Karpas-422 (cell line): ENCODE data around the gene OTOP1. TPM values are rescaled to one million over a fixed set of nuclear protein-coding genes. Genes with fewer than 3 reads are reported as not detected.
"Not testable (repeated sequence)": the region's sequence is repeated elsewhere in the genome, so short reads cannot be mapped to it uniquely, and the experiment has no call there.

ENCODE experiments used
- DNase-seq: peaks from one replicate; pipeline ENCODE4 v3.0.0-alpha.2; 2015
- H2AFZ ChIP-seq: fragments of 200-600 bp; sonication (generic); 2 replicates; pipeline ENCODE4 v1.6.1; 2014; ENCODE audit warnings: antibody characterized with exemption, low read length, mixed read lengths
- H3K27ac ChIP-seq: fragments of 200-600 bp; sonication (generic); 2 replicates; pipeline ENCODE4 v1.5.1; 2014; ENCODE audit warnings: mild to moderate bottlenecking, low read length, moderate library complexity
- H3K27me3 ChIP-seq: fragments of 200-600 bp; sonication (generic); 2 replicates; pipeline ENCODE4 v1.6.1; 2014; ENCODE audit warnings: low read length, mixed read lengths
- H3K36me3 ChIP-seq: fragments of 200-600 bp; sonication (generic); 2 replicates; pipeline ENCODE4 v1.6.1; 2014; ENCODE audit warnings: low read length, mixed read lengths; ENCODE audit not compliant: insufficient read depth
- H3K4me1 ChIP-seq: fragments of 200-600 bp; sonication (generic); 2 replicates; pipeline ENCODE4 v1.6.1; 2014; ENCODE audit warnings: mild to moderate bottlenecking, low read length, mixed read lengths
- H3K4me2 ChIP-seq: fragments of 200-600 bp; sonication (generic); 2 replicates; pipeline ENCODE4 v1.6.1; 2014; ENCODE audit warnings: low read length, low read depth, mild to moderate bottlenecking; ENCODE audit not compliant: poor library complexity, severe bottlenecking
- H3K4me3 ChIP-seq: fragments of 200-600 bp; sonication (generic); 2 replicates; pipeline ENCODE4 v1.5.1; 2014; ENCODE audit warnings: mild to moderate bottlenecking, antibody characterized with exemption, low read length, mixed read lengths
- H3K79me2 ChIP-seq: fragments of 200-600 bp; sonication (generic); 2 replicates; pipeline ENCODE4 v1.6.1; 2014; ENCODE audit warnings: mild to moderate bottlenecking, low read length, mixed read lengths
- H3K9ac ChIP-seq: fragments of 200-600 bp; sonication (generic); 2 replicates; pipeline ENCODE4 v1.6.0; 2014; ENCODE audit warnings: low read length
- H3K9me2 ChIP-seq: fragments of 200-600 bp; sonication (generic), shearing (Covaris generic); replicated peaks from 2 replicates; pipeline ENCODE4 v1.6.0; 2014; ENCODE audit warnings: mild to moderate bottlenecking, low read length, moderate library complexity; ENCODE audit not compliant: insufficient read depth
- H3K9me3 ChIP-seq: fragments of 300-700, 200-600 bp; sonication (generic); 2 replicates; pipeline ENCODE4 v1.6.1; 2014; ENCODE audit warnings: low read length, mixed read lengths
- H4K20me1 ChIP-seq: fragments of 200-600 bp; sonication (generic); 2 replicates; pipeline ENCODE4 v1.6.1; 2014; ENCODE audit warnings: mild to moderate bottlenecking, antibody characterized with exemption, low read length, low read depth; ENCODE audit not compliant: insufficient read depth
- total RNA-seq: library from RNA; depleted of rRNA; stranded (reverse); fragments of >200 nt; shearing (Covaris generic); gene quantifications from 2 replicates; pipeline ENCODE4 v1.2.3, GENCODE V29; 2014; ENCODE audit warnings: low replicate concordance

Gene OTOP1
- total RNA-seq, 1 experiment from 2014 or later, result not detected

DNA sequence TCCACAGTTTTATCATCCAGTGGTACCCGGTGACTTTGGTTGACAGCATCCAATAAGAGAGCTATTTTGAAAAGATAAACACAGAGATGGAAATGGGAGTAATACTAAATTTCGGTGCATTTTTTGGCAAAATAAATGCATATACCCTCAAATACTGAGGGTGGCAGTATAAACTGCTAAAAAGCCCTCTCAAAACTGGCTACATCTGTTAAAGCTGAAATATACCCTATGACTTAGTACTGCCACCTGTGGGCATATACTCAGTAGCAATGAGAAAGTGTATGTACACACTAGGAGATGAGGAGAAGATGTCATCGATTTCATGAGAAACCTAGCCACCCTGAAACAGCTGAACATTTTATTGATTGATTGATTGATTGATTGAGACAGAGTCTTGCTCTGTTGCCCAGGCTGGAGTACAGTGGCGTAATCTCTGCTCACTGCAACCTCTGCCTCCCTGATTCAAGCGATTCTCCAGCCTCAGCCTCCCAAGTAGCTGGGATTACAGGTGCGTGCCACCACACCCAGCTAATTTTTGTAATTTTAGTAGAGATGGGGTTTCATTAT lies 33.5 kb upstream of the OTOP1 start:
- H3K4me2 ChIP-seq, result no peak overlapping the region
- no peak overlapping the region for H3K4me3 ChIP-seq
- no peaks in the 10 kb centered on the region for H3K9me3 ChIP-seq
- H4K20me1 ChIP-seq, result no peaks in the 10 kb centered on the region
- H3K9me2 ChIP-seq, result no peaks in the 10 kb centered on the region
- no peaks in the 10 kb centered on the region for H3K4me1 ChIP-seq
- H3K27me3 ChIP-seq, result no peaks in the 10 kb centered on the region
- no peak overlapping the region for H2AFZ ChIP-seq
- no peaks in the 10 kb centered on the region for H3K79me2 ChIP-seq
- H3K27ac ChIP-seq, result no peak overlapping the region
- H3K9ac ChIP-seq, result no peak overlapping the region
- peak; percentile 86 for DNase-seq
- H3K36me3 ChIP-seq, result no peaks in the 10 kb centered on the region

DNA sequence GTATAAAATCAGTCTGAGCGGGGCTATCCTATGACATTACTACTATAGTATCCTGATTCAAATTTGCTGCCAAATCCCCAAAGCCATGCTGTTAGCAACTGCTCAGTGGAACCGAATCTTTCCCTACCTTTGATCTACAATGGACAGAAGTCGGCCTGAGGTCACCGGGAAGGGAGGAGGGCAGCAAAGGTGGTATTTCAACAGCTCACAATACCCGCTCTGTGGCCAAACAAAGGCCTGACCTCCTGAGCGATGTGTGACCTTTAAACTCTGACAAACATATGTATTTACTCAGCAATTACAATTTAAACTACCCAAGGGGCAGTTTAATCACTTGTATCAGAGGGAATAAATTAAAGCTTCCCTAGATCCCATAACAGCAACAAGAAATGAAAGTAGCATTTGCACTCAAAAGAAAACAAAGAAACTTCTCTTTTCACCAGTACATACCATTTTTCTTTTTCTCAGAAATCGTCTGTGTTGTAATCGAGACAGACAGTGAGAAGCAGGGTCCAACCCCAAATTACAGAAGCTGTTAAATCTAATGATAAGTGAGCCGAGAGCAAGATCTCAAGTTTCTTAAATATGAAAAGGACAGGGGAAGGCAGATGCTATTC lies 32.9 kb upstream of the OTOP1 start:
- Histone ChIP-seq H3K4me3 (no peak overlapping the region), H3K27ac (no peak overlapping the region), H3K4me2 (no peak overlapping the region)

DNA sequence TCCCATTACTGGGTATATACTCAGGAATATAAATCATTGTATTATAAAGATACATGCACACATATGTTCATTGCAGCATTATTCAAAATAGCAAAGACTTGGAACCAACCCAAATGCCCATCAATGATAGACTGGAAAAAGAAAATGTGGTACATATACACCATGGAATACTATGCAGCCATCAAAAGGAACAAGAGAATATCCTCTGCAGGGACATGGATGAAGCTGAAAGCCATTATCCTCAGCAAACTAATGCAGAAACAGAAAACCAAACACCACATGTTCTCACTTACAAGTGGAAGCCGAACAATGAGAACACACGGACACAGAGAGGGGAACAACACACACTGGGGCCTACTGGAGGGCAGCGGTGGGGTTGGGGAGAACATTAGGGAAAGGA lies 31.0 kb upstream of the OTOP1 start:
- not testable (repeated sequence) for H3K79me2 ChIP-seq, H3K4me3 ChIP-seq, H3K9ac ChIP-seq, H3K36me3 ChIP-seq, H3K4me2 ChIP-seq, H3K27me3 ChIP-seq, H2AFZ ChIP-seq, H3K27ac ChIP-seq, H3K4me1 ChIP-seq, H3K9me2 ChIP-seq, DNase-seq, H4K20me1 ChIP-seq, H3K9me3 ChIP-seq

More for the DNA sequence above, 32.9 kb upstream of the OTOP1 start:
- no peak overlapping the region for H2AFZ ChIP-seq
- H3K9me3 ChIP-seq, result no peaks in the 10 kb centered on the region
- no peak overlapping the region for H3K9ac ChIP-seq
- no peaks in the 10 kb centered on the region for H3K9me2 ChIP-seq
- H3K27me3 ChIP-seq, result no peaks in the 10 kb centered on the region
- no peaks in the 10 kb centered on the region for H3K79me2 ChIP-seq
- DNase-seq, result no peak
- H3K4me1 ChIP-seq, result no peaks in the 10 kb centered on the region
- no peaks in the 10 kb centered on the region for H4K20me1 ChIP-seq
- H3K36me3 ChIP-seq, result no peaks in the 10 kb centered on the region

DNA sequence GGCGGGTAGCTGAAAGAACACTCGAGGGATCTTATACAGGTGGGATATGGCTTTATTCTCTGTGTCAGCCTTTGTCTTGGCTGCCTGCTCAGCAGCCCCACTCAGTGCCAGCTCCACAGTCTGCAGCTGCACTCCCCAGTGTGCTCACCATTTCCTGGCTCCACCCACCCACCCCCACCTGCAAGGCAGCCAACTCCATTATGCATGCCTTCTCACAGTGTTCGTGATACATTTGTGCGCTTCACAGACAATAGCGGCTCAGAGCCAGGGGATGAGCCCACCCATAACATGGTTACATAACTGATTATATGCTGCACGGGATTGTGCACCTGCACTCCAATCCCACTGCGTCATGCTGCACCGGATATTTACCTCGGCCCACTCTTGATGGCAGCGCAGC lies 30.1 kb upstream of the OTOP1 start:
- Histone ChIP-seq H3K27ac (no peak overlapping the region), H4K20me1 (no peaks in the 10 kb centered on the region), H3K4me2 (no peak overlapping the region), H3K4me1 (no peaks in the 10 kb centered on the region), H2AFZ (no peak overlapping the region), H3K27me3 (no peaks in the 10 kb centered on the region), H3K9me2 (no peaks in the 10 kb centered on the region), H3K9ac (no peak overlapping the region), H3K36me3 (no peaks in the 10 kb centered on the region), H3K4me3 (no peak overlapping the region), H3K9me3 (no peaks in the 10 kb centered on the region), H3K79me2 (no peaks in the 10 kb centered on the region)
- no peak for DNase-seq

DNA sequence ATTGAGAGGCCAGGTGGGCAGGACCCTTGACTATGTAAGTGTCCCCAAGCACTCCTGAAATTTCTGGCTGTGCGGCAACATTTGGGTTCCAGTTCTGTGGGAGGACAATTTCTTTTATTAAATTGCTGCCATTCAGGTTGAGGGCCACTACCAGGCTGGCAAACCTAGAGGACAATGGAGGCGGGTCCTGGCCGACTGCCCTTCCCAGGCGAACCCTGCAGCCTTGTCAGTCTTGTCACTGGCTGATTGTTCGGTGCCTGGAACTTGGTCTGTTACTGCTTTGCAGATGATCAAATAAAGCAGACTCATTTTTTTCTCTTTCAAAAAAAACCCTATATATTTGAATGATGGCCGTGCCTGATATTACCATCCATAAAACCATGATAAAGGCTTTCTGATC lies 27.9 kb upstream of the OTOP1 start:
- Histone ChIP-seq H3K4me1 (no peaks in the 10 kb centered on the region), H3K4me2 (no peak overlapping the region)

DNA sequence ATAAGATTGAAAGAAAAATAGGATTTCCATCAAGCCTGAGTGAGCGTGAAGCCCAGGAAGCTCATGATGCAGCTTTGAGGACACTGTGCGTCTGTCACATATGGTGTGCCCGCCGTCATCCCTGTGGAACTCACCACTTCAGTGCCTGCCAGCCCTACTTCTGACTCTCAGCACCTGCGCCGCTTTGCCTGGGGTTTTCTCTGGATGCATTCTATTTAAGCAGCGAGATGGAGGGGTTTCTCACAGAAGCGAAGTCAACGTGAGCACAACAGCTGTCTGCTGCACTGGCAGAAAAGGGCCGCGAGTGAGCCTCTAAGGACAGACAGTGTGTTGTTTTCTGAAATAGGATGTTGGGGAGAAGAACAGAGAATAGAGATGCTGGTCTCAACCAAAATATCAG lies 27.5 kb upstream of the OTOP1 start:
- H3K4me3 ChIP-seq, result no peak overlapping the region
- peaks cover under 1% of the 10 kb centered on the region for H3K4me1 ChIP-seq
- H3K79me2 ChIP-seq, result no peaks in the 10 kb centered on the region
- H3K27ac ChIP-seq, result no peak overlapping the region
- H3K27me3 ChIP-seq, result no peaks in the 10 kb centered on the region
- H4K20me1 ChIP-seq, result no peaks in the 10 kb centered on the region
- H3K9ac ChIP-seq, result no peak overlapping the region
- DNase-seq, result no peak
- no peak overlapping the region for H3K4me2 ChIP-seq
- H3K9me3 ChIP-seq, result no peaks in the 10 kb centered on the region
- no peaks in the 10 kb centered on the region for H3K36me3 ChIP-seq
- H3K9me2 ChIP-seq, result no peaks in the 10 kb centered on the region
- no peak overlapping the region for H2AFZ ChIP-seq

More for the DNA sequence above, 27.9 kb upstream of the OTOP1 start:
- Histone ChIP-seq H3K9ac (no peak overlapping the region), H3K4me3 (no peak overlapping the region), H3K79me2 (no peaks in the 10 kb centered on the region), H3K9me3 (no peaks in the 10 kb centered on the region), H3K27me3 (no peaks in the 10 kb centered on the region), H2AFZ (no peak overlapping the region), H3K36me3 (no peaks in the 10 kb centered on the region), H3K27ac (no peak overlapping the region), H3K9me2 (no peaks in the 10 kb centered on the region), H4K20me1 (no peaks in the 10 kb centered on the region)
- no peak for DNase-seq

DNA sequence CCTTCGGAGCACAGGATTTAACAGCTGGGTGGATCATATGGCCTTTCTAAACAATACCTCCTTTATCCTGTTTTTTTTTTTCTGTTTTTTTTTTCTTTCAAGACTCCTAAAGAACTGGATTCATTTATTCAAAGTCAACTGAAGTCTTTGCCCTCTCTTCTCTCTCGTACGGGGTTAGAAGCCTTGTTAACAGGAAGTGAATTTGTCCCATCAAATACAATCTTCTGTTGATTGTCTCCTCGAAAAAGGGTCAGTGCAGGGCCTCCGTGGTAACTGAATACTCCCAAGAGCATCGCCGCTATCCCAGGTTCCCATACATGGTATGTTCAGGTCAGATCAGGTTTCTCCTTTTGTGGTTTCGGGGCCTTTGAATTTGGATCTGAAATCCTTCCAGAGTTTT lies 23.1 kb upstream of the OTOP1 start:
- peaks cover 21% of the 10 kb centered on the region for H3K4me1 ChIP-seq
- H3K9ac ChIP-seq, result no peak overlapping the region
- 0 out of 2 replicates have a peak, but pooled peaks cover 11% of the 10 kb centered on the region for H3K36me3 ChIP-seq
- H3K27me3 ChIP-seq, result no peaks in the 10 kb centered on the region
- H3K9me2 ChIP-seq, result no peaks in the 10 kb centered on the region
- no peak overlapping the region for H3K27ac ChIP-seq
- DNase-seq, result no peak
- H3K79me2 ChIP-seq, result peaks cover 22% of the 10 kb centered on the region
- no peaks in the 10 kb centered on the region for H3K9me3 ChIP-seq
- H3K4me2 ChIP-seq, result no peak overlapping the region
- H3K4me3 ChIP-seq, result no peak overlapping the region
- H4K20me1 ChIP-seq, result no peaks in the 10 kb centered on the region
- no peak overlapping the region for H2AFZ ChIP-seq

DNA sequence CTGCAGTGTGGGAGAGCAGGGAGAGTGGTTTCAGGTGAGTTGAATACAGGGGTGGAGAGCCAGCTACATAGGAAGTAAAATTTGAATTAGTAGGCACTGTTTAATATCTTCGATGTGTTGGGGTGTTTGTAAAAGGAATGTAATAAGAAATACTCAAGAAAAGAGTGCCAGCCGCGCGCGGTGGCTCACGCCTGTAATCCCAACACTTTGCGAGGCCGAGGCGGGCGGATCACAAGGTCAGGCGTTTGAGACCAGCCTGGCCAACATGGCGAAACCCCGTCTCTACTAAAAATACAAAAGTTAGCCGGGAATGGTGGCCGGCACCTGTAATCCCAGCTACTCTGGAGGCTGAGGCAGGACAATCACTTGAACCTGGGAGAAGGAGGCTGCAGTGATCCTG lies 22.6 kb upstream of the OTOP1 start:
- Histone ChIP-seq H3K79me2 (peaks cover 22% of the 10 kb centered on the region), H3K4me1 (peaks cover 21% of the 10 kb centered on the region), H3K4me2 (peak overlapping the region; percentile 82), H3K4me3 (peak overlapping the region; percentile 90; the same call in 1 of the 2 replicates), H3K36me3 (0 out of 2 replicates have a peak, but pooled peaks cover 15% of the 10 kb centered on the region), H3K9ac (peak overlapping the region; percentile 90)
- H2AFZ ChIP-seq, H4K20me1 ChIP-seq, H3K9me3 ChIP-seq, H3K9me2 ChIP-seq, DNase-seq, H3K27ac ChIP-seq, H3K27me3 ChIP-seq: not testable (repeated sequence)
